ENCODE data around the gene HDAC11. TPM values are rescaled to one million over a fixed set of nuclear protein-coding genes. Genes with fewer than 3 reads are reported as not detected.

HDAC11 gene
- total and polyA plus RNA-seq, 2 of the 13 experiments (the other 11 are each of a cell fraction or from before 2014, with no cell fraction given), result 13.7 to 33.1 TPM

- Histone ChIP-seq H3K9ac (ENCODE audit: insufficient read depth, low read depth, low read length) (no peak overlapping the region), H3K9me3 (ENCODE audit: low read length) (no peaks in the 10 kb centered on the region), H4K20me1 (ENCODE audit: insufficient read depth, low read length) (peaks cover 2% of the 10 kb centered on the region; the same call in 1 of the 2 replicates), H3K36me3 (replicated peaks in 1 of 2; ENCODE audit: control insufficient read depth in 1 of 2, insufficient read depth in 2 of 2, low read length in 2 of 2) (peaks cover 0 to under 1% of the 10 kb centered on the region in 2 experiments; a peak in 1 of 5 replicates), H3K79me2 (ENCODE audit: insufficient read depth, low read length) (no peaks in the 10 kb centered on the region), H3K27ac (ENCODE audit: extremely low read length, insufficient read depth, low read length) (no peak overlapping the region), H3K4me1 (ENCODE audit: insufficient read depth, low read length) (peaks cover 17% of the 10 kb centered on the region), H2AFZ (ENCODE audit: low read length) (no peak overlapping the region), H3K4me3 (replicated peaks in 1 of 3; ENCODE audit: insufficient read depth in 1 of 3, low read depth in 2 of 3, low read length in 3 of 3) (no peak overlapping the region), H3K4me2 (ENCODE audit: low read depth, low read length) (no peak overlapping the region), H3K27me3 (ENCODE audit: control insufficient read depth in 1 of 2, insufficient read depth in 2 of 2, low read length in 2 of 2) (peaks cover 6 to 40% of the 10 kb centered on the region in 2 experiments)
- WGBS (ENCODE audit: low lambda C conversion rate), result 25% methylated on average over 4 of the region's 8 CpGs
- in situ Hi-C loops (cut with HindIII; ENCODE audit: extremely low pct_ligation_motif_present, low pct_unique_long_range_greater_than_20kb), result no loop called here
- ChIA-PET POLR2A (no interaction called here), CTCF (ENCODE audit: low intra/inter-chr PET ratio, low total read pairs) (no interaction called here)
- FAIRE-seq (no peak), DNase-seq (ENCODE audit: low spot score) (no peak), ATAC-seq (peak; percentile 7)
- intact Hi-C loops (cut with micrococcal nuclease; ENCODE audit: unreplicated experiment), result no loop called here
- no TSS peak for BruUV-seq (replicated peaks)
- no peak for TF ChIP-seq AKAP8 (CRISPR knock-in tag; IDR thresholded peaks at IDR 0.05)
- no peak for TF ChIP-seq MLXIP (CRISPR knock-in tag; IDR thresholded peaks at IDR 0.05; ENCODE audit: borderline replicate concordance)
- no peak for TF ChIP-seq PCBP1 (IDR thresholded peaks at IDR 0.05; ENCODE audit: borderline replicate concordance, low read depth, low read length)
- no peak for TF ChIP-seq PTBP1 (IDR thresholded peaks at IDR 0.05; ENCODE audit: low read depth, low read length, poor library complexity, severe bottlenecking)
- no peak for TF ChIP-seq NR2F6 (IDR thresholded peaks at IDR 0.05)
- no peak for TF ChIP-seq NR2F6 (CRISPR knock-in tag; IDR thresholded peaks at IDR 0.05)
- no peak for TF ChIP-seq ZNF292 (CRISPR knock-in tag; IDR thresholded peaks at IDR 0.05; ENCODE audit: borderline replicate concordance, low read depth)
- TF ChIP-seq CAMTA2 (CRISPR knock-in tag; IDR thresholded peaks at IDR 0.05; ENCODE audit: borderline replicate concordance), result no peak
- no peak for TF ChIP-seq ZHX2 (IDR thresholded peaks at IDR 0.05; ENCODE audit: low read depth)
- TF ChIP-seq ZHX2 (CRISPR knock-in tag; IDR thresholded peaks at IDR 0.05; ENCODE audit: borderline replicate concordance), result no peak
- no peak for TF ChIP-seq MATR3 (CRISPR knock-in tag; IDR thresholded peaks at IDR 0.05)
- no peak for TF ChIP-seq JUND (CRISPR knock-in tag; IDR thresholded peaks at IDR 0.05)
- TF ChIP-seq ZHX1 (CRISPR knock-in tag; IDR thresholded peaks at IDR 0.05; ENCODE audit: low read depth), result no peak
- no peak for TF ChIP-seq RFX1 (IDR thresholded peaks at IDR 0.05)
- TF ChIP-seq ZNF616 (CRISPR knock-in tag; IDR thresholded peaks at IDR 0.05; ENCODE audit: low read depth), result no peak
Observed at GRCh38 chr3:13509816-13510192, 29.7 kb downstream of the HDAC11 start.

Measured in HepG2 (cell line).